Liver (tissue), 9 donors: ENCODE data around the gene INO80. TPM values are rescaled to one million over a fixed set of nuclear protein-coding genes. Genes with fewer than 3 reads are reported as not detected.

Experiments used
- DNase-seq: peaks from one replicate; pipeline ENCODE4 v3.0.0-alpha.2; 2017; ENCODE audit warnings: low spot score
- H3K27ac ChIP-seq, 2 donors: one replicate each; pipeline ENCODE4 v1.7.0; 2013; ENCODE audit warnings: inconsistent platforms in 2 of 2, low read length in 2 of 2, control low read depth in 1 of 2, low read depth in 1 of 2, mild to moderate bottlenecking in 1 of 2
- H3K27me3 ChIP-seq, 4 donors: one replicate each; pipeline versions ENCODE4 v1.6.1 to v1.7.0; 2013; ENCODE audit warnings: low read length in 3 of 4, inconsistent platforms in 1 of 4, mild to moderate bottlenecking in 1 of 4, moderate library complexity in 1 of 4; ENCODE audit not compliant: control insufficient read depth in 4 of 4, insufficient read depth in 4 of 4
- H3K36me3 ChIP-seq, 4 donors: one replicate each; pipeline versions ENCODE4 v1.6.1 to v1.7.0; 2013; ENCODE audit warnings: low read length in 3 of 4, mild to moderate bottlenecking in 3 of 4, low read depth in 1 of 4, moderate library complexity in 1 of 4; ENCODE audit not compliant: control insufficient read depth in 4 of 4, insufficient read depth in 3 of 4
- H3K4me1 ChIP-seq, 4 donors: one replicate each; pipeline versions ENCODE4 v1.6.1 to v1.7.0; 2013; ENCODE audit warnings: low read length in 3 of 4, mild to moderate bottlenecking in 3 of 4, moderate library complexity in 1 of 4; ENCODE audit not compliant: control insufficient read depth in 4 of 4, insufficient read depth in 4 of 4
- H3K4me3 ChIP-seq, 3 donors: one replicate each; pipeline versions ENCODE4 v1.6.1 to v1.7.0; 2013; ENCODE audit warnings: low read length in 3 of 3, control low read depth in 1 of 3, low read depth in 1 of 3, mild to moderate bottlenecking in 1 of 3
- H3K9ac ChIP-seq, 2 donors: one replicate each; pipeline ENCODE4 v1.7.0; 2013; ENCODE audit warnings: low read length in 2 of 2, mild to moderate bottlenecking in 2 of 2, moderate library complexity in 2 of 2, control low read depth in 1 of 2, low read depth in 1 of 2
- H3K9me3 ChIP-seq, 4 donors: one replicate each; pipeline versions ENCODE4 v1.6.1 to v1.7.0; 2013; ENCODE audit warnings: low read length in 3 of 4; ENCODE audit not compliant: control insufficient read depth in 4 of 4
- EGR1 ChIP-seq, 2 donors: IDR thresholded peaks; 2 replicates each; pipeline ENCODE4 v1.6.1; 2016 to 2018; ENCODE audit warnings: antibody characterized with exemption in 2 of 2, low read depth in 2 of 2
- FOXA1 ChIP-seq: IDR thresholded peaks from 2 replicates; pipeline ENCODE4 v1.6.1; 2016; ENCODE audit warnings: antibody characterized with exemption
- FOXA2 ChIP-seq: IDR thresholded peaks from 2 replicates; pipeline ENCODE4 v1.6.1; 2016; ENCODE audit warnings: antibody characterized with exemption
- HNF4A ChIP-seq, 2 donors: conservative IDR thresholded peaks; 2 replicates each; pipeline ENCODE4 v1.6.1; 2016; ENCODE audit warnings: antibody characterized with exemption in 2 of 2, mild to moderate bottlenecking in 2 of 2
- HNF4G ChIP-seq: IDR thresholded peaks from 2 replicates; pipeline ENCODE4 v1.6.1; 2016; ENCODE audit warnings: antibody characterized with exemption
- JUND ChIP-seq, 2 donors: IDR thresholded peaks; 2 replicates each; pipeline ENCODE4 v1.6.1; 2016; ENCODE audit warnings: antibody characterized with exemption in 2 of 2
- RAD21 ChIP-seq, 2 donors: IDR thresholded peaks; 2 replicates each; pipeline ENCODE4 v1.6.1; 2016; ENCODE audit warnings: antibody characterized with exemption in 2 of 2, mild to moderate bottlenecking in 2 of 2
- RXRA ChIP-seq, 2 donors: IDR thresholded peaks; 2 replicates each; pipeline ENCODE4 v1.6.1; 2017 to 2018; ENCODE audit warnings: antibody characterized with exemption in 2 of 2, mild to moderate bottlenecking in 1 of 2
- SP1 ChIP-seq: IDR thresholded peaks from 2 replicates; pipeline ENCODE4 v1.6.1; 2018; ENCODE audit warnings: antibody characterized with exemption, mild to moderate bottlenecking
- TAF1 ChIP-seq: conservative IDR thresholded peaks from 2 replicates; pipeline ENCODE4 v1.6.1; 2016; ENCODE audit warnings: antibody characterized with exemption, mild to moderate bottlenecking
- YY1 ChIP-seq: IDR thresholded peaks from 2 replicates; pipeline ENCODE4 v1.6.1; 2016; ENCODE audit warnings: antibody characterized with exemption, mild to moderate bottlenecking
- WGBS: extraction: QIAGEN DNeasy Blood & Tissue Kit; methylation state at CpG from one replicate; pipeline ENCODE4 v1.1.7; 2013; 5-methylcytosine and 5-hydroxymethylcytosine counted together
- polyA plus RNA-seq, 2 donors: library from polyadenylated mRNA; stranded (reverse) in 1 of 2; unstranded in 1 of 2; fragments of 200-250 nt in 1 of 2; fragments of >200 nt in 1 of 2; fragmentation: Nextera tagmentation in 1 of 2; extraction: Ambion mirVana in 1 of 2; gene quantifications; one replicate each; pipeline versions ENCODE4 v1.2.1 to v1.2.3, GENCODE V29; 2013 to 2015
- total RNA-seq, 2 donors: library from RNA; depleted of rRNA; stranded (reverse); fragments of >200 nt; gene quantifications; one replicate each; pipeline ENCODE4 v1.2.3, GENCODE V29; 2014
- TF ChIP-seq, protein P1 (sequence below): IDR thresholded peaks from 2 replicates; pipeline ENCODE4 v1.6.1; 2016; ENCODE audit warnings: antibody characterized with exemption, mild to moderate bottlenecking
- TF ChIP-seq, protein P2 (sequence below): IDR thresholded peaks from 2 replicates; pipeline ENCODE4 v1.6.1; 2016; ENCODE audit warnings: antibody characterized with exemption
- TF ChIP-seq, protein P3 (sequence below): fragments of 150-350 bp; IDR thresholded peaks from 2 replicates; pipeline ENCODE4 v1.5.1; 2017; ENCODE audit warnings: improper control_type of control experiment, low read depth, low read length; ENCODE audit not compliant: missing input control
- TF ChIP-seq, protein P4 (sequence below): IDR thresholded peaks from 2 replicates; pipeline ENCODE4 v1.6.1; 2016; ENCODE audit warnings: antibody characterized with exemption
- donor health status: healthy.
- donor health status: healthy.
- donor health status: healthy.
- donor health status: healthy.
- donor health status: healthy.

INO80 gene
- total and polyA plus RNA-seq, 4 donors = 3.2 to 19.7 (median 9.4) TPM

DNA sequence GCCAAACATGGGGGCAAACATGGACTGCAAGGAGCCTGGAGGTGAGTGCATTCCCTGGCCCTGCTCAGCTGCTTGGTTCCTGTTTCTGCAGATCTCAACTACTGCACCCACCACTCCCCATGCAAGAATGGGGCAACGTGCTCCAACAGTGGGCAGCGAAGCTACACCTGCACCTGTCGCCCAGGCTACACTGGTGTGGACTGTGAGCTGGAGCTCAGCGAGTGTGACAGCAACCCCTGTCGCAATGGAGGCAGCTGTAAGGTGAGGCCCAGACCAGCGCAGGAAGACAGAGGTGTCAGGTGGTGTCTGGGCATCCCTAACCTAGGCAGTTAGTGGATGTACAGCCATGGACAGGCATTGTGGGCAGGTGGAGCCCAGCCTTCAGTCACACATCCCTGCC lies 181.6 kb downstream of the INO80 start:
- Histone ChIP-seq H3K4me3 (no peak overlapping the region), H3K4me1 (peaks cover 19 to 69% (median 54%) of the 10 kb centered on the region in 4 donors), H3K27me3 (no peaks in the 10 kb centered on the region), H3K27ac (no peak overlapping the region), H3K36me3 (no peaks in the 10 kb centered on the region), H3K9me3 (no peaks in the 10 kb centered on the region), H3K9ac (no peak overlapping the region)
- DNase-seq = no peak
- TF ChIP-seq SP1 = no peak
- TF ChIP-seq FOXA2 = no peak
- no peak for TF ChIP-seq RAD21 (IDR thresholded peaks at IDR 0.05)
- TF ChIP-seq YY1 = no peak
- TF ChIP-seq, protein P1, sequence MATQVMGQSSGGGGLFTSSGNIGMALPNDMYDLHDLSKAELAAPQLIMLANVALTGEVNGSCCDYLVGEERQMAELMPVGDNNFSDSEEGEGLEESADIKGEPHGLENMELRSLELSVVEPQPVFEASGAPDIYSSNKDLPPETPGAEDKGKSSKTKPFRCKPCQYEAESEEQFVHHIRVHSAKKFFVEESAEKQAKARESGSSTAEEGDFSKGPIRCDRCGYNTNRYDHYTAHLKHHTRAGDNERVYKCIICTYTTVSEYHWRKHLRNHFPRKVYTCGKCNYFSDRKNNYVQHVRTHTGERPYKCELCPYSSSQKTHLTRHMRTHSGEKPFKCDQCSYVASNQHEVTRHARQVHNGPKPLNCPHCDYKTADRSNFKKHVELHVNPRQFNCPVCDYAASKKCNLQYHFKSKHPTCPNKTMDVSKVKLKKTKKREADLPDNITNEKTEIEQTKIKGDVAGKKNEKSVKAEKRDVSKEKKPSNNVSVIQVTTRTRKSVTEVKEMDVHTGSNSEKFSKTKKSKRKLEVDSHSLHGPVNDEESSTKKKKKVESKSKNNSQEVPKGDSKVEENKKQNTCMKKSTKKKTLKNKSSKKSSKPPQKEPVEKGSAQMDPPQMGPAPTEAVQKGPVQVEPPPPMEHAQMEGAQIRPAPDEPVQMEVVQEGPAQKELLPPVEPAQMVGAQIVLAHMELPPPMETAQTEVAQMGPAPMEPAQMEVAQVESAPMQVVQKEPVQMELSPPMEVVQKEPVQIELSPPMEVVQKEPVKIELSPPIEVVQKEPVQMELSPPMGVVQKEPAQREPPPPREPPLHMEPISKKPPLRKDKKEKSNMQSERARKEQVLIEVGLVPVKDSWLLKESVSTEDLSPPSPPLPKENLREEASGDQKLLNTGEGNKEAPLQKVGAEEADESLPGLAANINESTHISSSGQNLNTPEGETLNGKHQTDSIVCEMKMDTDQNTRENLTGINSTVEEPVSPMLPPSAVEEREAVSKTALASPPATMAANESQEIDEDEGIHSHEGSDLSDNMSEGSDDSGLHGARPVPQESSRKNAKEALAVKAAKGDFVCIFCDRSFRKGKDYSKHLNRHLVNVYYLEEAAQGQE = no peak
- TF ChIP-seq, protein P2, sequence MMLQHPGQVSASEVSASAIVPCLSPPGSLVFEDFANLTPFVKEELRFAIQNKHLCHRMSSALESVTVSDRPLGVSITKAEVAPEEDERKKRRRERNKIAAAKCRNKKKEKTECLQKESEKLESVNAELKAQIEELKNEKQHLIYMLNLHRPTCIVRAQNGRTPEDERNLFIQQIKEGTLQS = no peak
- no peak for TF ChIP-seq JUND (IDR thresholded peaks at IDR 0.05)
- 89% methylated on average over 6 of the region's 6 CpGs for WGBS

DNA sequence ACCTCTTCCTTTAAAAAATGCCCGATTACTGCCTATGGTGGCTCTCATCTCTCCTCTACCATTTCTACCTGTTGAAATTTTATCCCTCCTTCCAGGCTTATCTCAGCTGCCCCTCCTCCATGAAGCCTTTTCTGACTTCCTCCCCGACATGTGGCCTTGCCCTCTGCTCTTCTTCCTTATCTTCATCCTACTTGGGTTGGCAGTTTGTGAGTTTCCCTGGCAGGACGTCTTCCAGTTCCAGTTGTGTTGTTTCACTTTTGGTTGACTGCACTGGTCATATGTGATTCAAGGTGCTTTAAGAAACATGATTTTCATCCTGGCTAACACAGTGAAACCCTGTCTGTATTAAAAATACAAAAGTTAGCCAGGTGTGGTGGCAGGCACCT lies 182.6 kb downstream of the INO80 start:
- Histone ChIP-seq H3K4me1 (peaks cover 27 to 79% (median 63%) of the 10 kb centered on the region in 4 donors), H3K36me3 (no peaks in the 10 kb centered on the region), H3K9ac (no peak overlapping the region), H3K4me3 (no peak overlapping the region), H3K27ac (no peak overlapping the region), H3K9me3 (no peaks in the 10 kb centered on the region), H3K27me3 (peaks cover 0 to 4% (median 0%) of the 10 kb centered on the region in 4 donors)
- WGBS = 43% methylated on average over 3 of the region's 3 CpGs
- DNase-seq = no peak
- TF ChIP-seq TAF1 (no peak), JUND (IDR thresholded peaks at IDR 0.05) (no peak), EGR1 (IDR thresholded peaks at IDR 0.05; ENCODE audit: low read depth in 2 of 2) (no peak)
- TF ChIP-seq, protein P3, sequence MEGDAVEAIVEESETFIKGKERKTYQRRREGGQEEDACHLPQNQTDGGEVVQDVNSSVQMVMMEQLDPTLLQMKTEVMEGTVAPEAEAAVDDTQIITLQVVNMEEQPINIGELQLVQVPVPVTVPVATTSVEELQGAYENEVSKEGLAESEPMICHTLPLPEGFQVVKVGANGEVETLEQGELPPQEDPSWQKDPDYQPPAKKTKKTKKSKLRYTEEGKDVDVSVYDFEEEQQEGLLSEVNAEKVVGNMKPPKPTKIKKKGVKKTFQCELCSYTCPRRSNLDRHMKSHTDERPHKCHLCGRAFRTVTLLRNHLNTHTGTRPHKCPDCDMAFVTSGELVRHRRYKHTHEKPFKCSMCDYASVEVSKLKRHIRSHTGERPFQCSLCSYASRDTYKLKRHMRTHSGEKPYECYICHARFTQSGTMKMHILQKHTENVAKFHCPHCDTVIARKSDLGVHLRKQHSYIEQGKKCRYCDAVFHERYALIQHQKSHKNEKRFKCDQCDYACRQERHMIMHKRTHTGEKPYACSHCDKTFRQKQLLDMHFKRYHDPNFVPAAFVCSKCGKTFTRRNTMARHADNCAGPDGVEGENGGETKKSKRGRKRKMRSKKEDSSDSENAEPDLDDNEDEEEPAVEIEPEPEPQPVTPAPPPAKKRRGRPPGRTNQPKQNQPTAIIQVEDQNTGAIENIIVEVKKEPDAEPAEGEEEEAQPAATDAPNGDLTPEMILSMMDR = no peak

DNA sequence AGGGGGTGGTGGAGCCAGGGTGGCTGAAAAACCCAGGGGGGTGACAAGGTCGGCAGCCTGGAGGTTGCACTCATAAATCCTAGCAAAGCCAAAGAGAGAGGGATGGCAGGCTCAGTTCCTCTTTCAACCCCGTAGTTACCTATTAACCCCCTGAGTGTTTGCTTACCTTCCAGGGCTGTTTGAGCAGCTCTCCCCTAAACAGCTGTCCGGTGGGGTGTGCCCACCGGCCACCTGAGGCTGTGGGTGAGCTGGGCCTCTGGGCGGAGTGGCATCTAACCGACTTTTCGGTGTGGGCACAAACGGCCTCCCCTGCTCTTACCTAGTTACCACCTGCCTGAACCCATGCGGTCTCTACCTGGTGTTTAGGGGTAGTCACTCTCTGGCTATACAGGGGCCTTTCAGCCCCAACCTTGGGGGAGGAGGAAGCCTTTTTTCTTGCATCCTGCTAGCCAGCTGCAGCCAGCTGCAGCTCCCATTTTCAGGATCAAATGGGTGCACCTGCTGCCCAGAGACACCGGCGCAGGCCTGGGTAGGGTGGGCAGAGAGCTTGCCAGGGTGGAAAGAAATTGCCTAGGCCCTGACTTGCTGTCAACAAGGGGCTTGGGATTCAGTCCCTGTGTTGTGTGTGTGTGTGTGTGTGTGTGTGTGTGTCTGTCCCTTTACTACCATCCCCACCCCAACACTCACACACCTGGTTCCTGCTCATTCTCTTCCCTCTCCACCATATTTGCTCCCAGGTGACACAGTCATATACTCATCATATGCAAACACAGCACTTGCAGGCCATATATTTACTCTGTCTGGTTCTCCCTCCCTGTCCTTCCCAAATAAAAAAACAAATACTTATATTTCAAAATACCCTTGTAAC lies 183.2 kb downstream of the INO80 start:
- Histone ChIP-seq H3K4me3 (peak overlapping the region in 1 of 3 donors; percentile 10), H3K9ac (no peak overlapping the region), H3K27me3 (peaks cover 0 to 5% (median 0%) of the 10 kb centered on the region in 4 donors), H3K9me3 (no peaks in the 10 kb centered on the region), H3K27ac (no peak overlapping the region), H3K36me3 (no peaks in the 10 kb centered on the region), H3K4me1 (peaks cover 27 to 81% (median 61%) of the 10 kb centered on the region in 4 donors)
- no peak for DNase-seq
- WGBS = 42% methylated on average over 11 of the region's 11 CpGs
- TF ChIP-seq HNF4G (no peak), EGR1 (IDR thresholded peaks at IDR 0.05; ENCODE audit: low read depth in 2 of 2) (no peak), RXRA (IDR thresholded peaks at IDR 0.05) (peak in 1 of 2 donors; percentile 25), HNF4A (conservative IDR thresholded peaks at IDR 0.05) (peak in 1 of 2 donors; percentile 4), FOXA1 (no peak), RAD21 (IDR thresholded peaks at IDR 0.05) (peak in 1 of 2 donors; percentile 18), TAF1 (no peak), SP1 (peak; percentile 22), YY1 (no peak), FOXA2 (no peak)
- TF ChIP-seq, protein P1 = no peak
- TF ChIP-seq, protein P4, sequence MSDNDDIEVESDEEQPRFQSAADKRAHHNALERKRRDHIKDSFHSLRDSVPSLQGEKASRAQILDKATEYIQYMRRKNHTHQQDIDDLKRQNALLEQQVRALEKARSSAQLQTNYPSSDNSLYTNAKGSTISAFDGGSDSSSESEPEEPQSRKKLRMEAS = no peak
- TF ChIP-seq, protein P2 = no peak
